CD14-positive monocyte (primary cell): ENCODE data around the gene COPS3. TPM values are rescaled to one million over a fixed set of nuclear protein-coding genes. Genes with fewer than 3 reads are reported as not detected.

Experiments used
- DNase-seq, 3 donors: peaks; one replicate each; pipeline ENCODE4 v3.0.0-alpha.2; 2011 to 2022
- H2AFZ ChIP-seq: 2 replicates; pipeline ENCODE4 v1.6.0; 2012; ENCODE audit warnings: mild to moderate bottlenecking, low read depth, low read length, inconsistent platforms; ENCODE audit not compliant: insufficient read depth, poor library complexity, severe bottlenecking
- H3K27ac ChIP-seq, 2 donors: 1 replicate in 1 of 2; 2 replicates in 1 of 2; pipeline ENCODE4 v1.5.1; 2012 to 2013; ENCODE audit warnings: low read length in 2 of 2, control low read depth in 1 of 2, inconsistent platforms in 1 of 2, low read depth in 1 of 2, mild to moderate bottlenecking in 1 of 2
- H3K27me3 ChIP-seq, 2 donors: one replicate each; pipeline versions ENCODE4 v1.6.0 to v1.6.1; 2011 to 2013; ENCODE audit warnings: low read length in 2 of 2; ENCODE audit not compliant: control insufficient read depth in 2 of 2, insufficient read depth in 2 of 2
- H3K36me3 ChIP-seq, 2 donors: replicated peaks in 1 of 2; 1 replicate in 1 of 2; 2 replicates in 1 of 2; pipeline versions ENCODE4 v1.5.1 to v1.6.1; 2012 to 2013; ENCODE audit warnings: low read length in 2 of 2, control low read depth in 1 of 2, inconsistent platforms in 1 of 2, mild to moderate bottlenecking in 1 of 2; ENCODE audit not compliant: insufficient read depth in 2 of 2, control insufficient read depth in 1 of 2
- H3K4me1 ChIP-seq, 2 donors: 1 replicate in 1 of 2; 2 replicates in 1 of 2; pipeline versions ENCODE4 v1.5.1 to v1.6.1; 2012 to 2013; ENCODE audit warnings: low read length in 2 of 2, control low read depth in 1 of 2, inconsistent platforms in 1 of 2, mild to moderate bottlenecking in 1 of 2, moderate library complexity in 1 of 2; ENCODE audit not compliant: insufficient read depth in 2 of 2, control insufficient read depth in 1 of 2
- H3K4me2 ChIP-seq: replicated peaks from 2 replicates; pipeline ENCODE3; 2012; ENCODE audit warnings: low read length, moderate library complexity, mild to moderate bottlenecking; ENCODE audit not compliant: poor library complexity, severe bottlenecking; ENCODE audit errors: extremely low read depth
- H3K4me3 ChIP-seq, 3 experiments: fragments of 200-600 bp in 1 of 3; sonication (generic) in 1 of 3; replicated peaks in 1 of 3; 1 replicate in 2 of 3; 2 replicates in 1 of 3; pipeline ENCODE4 v1.5.1; 2011 to 2013; ENCODE audit warnings: low read length in 3 of 3, mild to moderate bottlenecking in 3 of 3, control low read depth in 2 of 3, low read depth in 2 of 3, inconsistent platforms in 1 of 3, moderate library complexity in 1 of 3
- H3K79me2 ChIP-seq: 2 replicates; pipeline ENCODE4 v1.6.0; 2012; ENCODE audit warnings: mild to moderate bottlenecking, control low read depth, inconsistent platforms, low read length, moderate library complexity; ENCODE audit not compliant: insufficient read depth
- H3K9ac ChIP-seq: 2 replicates; pipeline ENCODE4 v1.6.0; 2017; ENCODE audit warnings: low read length, mild to moderate bottlenecking; ENCODE audit not compliant: insufficient read depth, poor library complexity, severe bottlenecking
- H3K9me3 ChIP-seq, 2 donors: replicated peaks in 1 of 2; 1 replicate in 1 of 2; 2 replicates in 1 of 2; pipeline versions ENCODE4 v1.5.1 to v1.6.1; 2012 to 2013; ENCODE audit warnings: low read length in 2 of 2, control low read depth in 1 of 2; ENCODE audit not compliant: control insufficient read depth in 1 of 2, insufficient read depth in 1 of 2
- H4K20me1 ChIP-seq: 2 replicates; pipeline ENCODE4 v1.6.0; 2012; ENCODE audit warnings: mild to moderate bottlenecking, low read length, control low read depth, moderate library complexity; ENCODE audit not compliant: insufficient read depth
- H3K27ac Mint-ChIP-seq, 7 donors: one replicate each; pipeline ENCODE4 v1.8.0; 2020; ENCODE audit warnings: mild to moderate bottlenecking in 7 of 7, mixed read lengths in 7 of 7, moderate library complexity in 6 of 7, inconsistent platforms in 2 of 7
- H3K27me3 Mint-ChIP-seq, 3 donors: one replicate each; pipeline ENCODE4 v1.8.0; 2021 to 2022; ENCODE audit warnings: low read depth in 3 of 3, mild to moderate bottlenecking in 3 of 3, mixed read lengths in 3 of 3, moderate library complexity in 3 of 3, inconsistent platforms in 1 of 3
- H3K36me3 Mint-ChIP-seq, 2 donors: one replicate each; pipeline ENCODE4 v1.8.0; 2020; ENCODE audit warnings: mixed read lengths in 2 of 2, inconsistent platforms in 1 of 2, mild to moderate bottlenecking in 1 of 2
- H3K4me1 Mint-ChIP-seq: one replicate; pipeline ENCODE4 v1.8.0; 2020; ENCODE audit warnings: mild to moderate bottlenecking, mixed read lengths
- H3K4me3 Mint-ChIP-seq, 2 donors: one replicate each; pipeline ENCODE4 v1.8.0; 2020; ENCODE audit warnings: mild to moderate bottlenecking in 2 of 2, mixed read lengths in 2 of 2, moderate library complexity in 1 of 2
- H3K9me3 Mint-ChIP-seq, 7 donors: one replicate each; pipeline ENCODE4 v1.8.0; 2020 to 2022; ENCODE audit warnings: mixed read lengths in 7 of 7, mild to moderate bottlenecking in 6 of 7, moderate library complexity in 6 of 7, inconsistent platforms in 2 of 7
- WGBS: methylation state at CpG from one replicate; pipeline ENCODE4 v1.1.5; 2013; ENCODE audit warnings: missing lambda C conversion rate; ENCODE audit not compliant: insufficient coverage; 5-methylcytosine and 5-hydroxymethylcytosine counted together
- intact Hi-C, 2 donors: fragments of 100-400 bp; cut with micrococcal nuclease; formaldehyde crosslinking; loops; one replicate each; pipeline versions ENCODE4 v1.15.0 to v1.15.1; 2023
- polyA plus RNA-seq, 3 donors: library from polyadenylated mRNA; depleted of rRNA in 1 of 3; unstranded in 2 of 3; stranded (reverse) in 1 of 3; fragments of 300-500 nt in 2 of 3; fragments of >200 nt in 1 of 3; fragmentation: Illumina TruSeq in 2 of 3; gene quantifications; 1 replicate in 2 of 3; 2 replicates in 1 of 3; pipeline ENCODE4 v1.2.3, GENCODE V29; 2012 to 2021
- TF ChIP-seq, protein P1 (sequence below): fragments of 200-600 bp; IDR thresholded peaks from one replicate; pipeline ENCODE4 v1.8.0; 2022; ENCODE audit warnings: antibody characterized with exemption, mild to moderate bottlenecking

COPS3 gene
- polyA plus RNA-seq, 3 donors, result 47.6 to 122 (median 117) TPM

DNA sequence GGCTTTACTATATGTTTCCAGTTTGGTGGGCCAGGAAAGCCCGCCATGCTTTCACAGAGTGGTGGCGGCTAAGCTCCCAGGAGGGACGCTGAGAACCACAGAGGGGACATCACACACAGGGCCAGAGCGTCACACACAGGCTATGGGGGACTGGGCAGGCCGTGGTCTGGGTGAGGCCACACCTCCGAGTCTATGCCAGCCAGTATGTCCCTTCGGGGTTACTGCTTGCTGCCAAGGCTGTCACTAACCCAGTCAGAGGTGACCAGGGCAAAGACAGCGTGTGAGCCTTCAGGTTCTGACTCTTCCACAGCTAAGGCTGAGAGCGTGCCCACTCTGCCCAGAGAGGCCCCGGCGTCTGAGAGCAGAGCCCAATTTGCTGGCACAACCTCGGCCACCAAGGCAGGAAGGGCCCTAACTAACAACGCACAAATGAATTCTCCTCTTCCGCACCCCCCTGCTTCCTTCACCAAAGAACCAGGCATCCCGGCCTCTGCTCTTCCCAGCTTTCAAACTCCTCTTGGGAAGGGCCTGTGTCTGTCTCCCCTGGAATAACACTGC lies 77.8 kb downstream of the COPS3 start:
- H4K20me1 ChIP-seq, result no peaks in the 10 kb centered on the region
- H2AFZ ChIP-seq, result no peak overlapping the region
- no peak overlapping the region for H3K27ac Mint-ChIP-seq
- H3K27ac ChIP-seq, result no peak overlapping the region
- H3K27me3 ChIP-seq, result peaks cover 0 to 5% of the 10 kb centered on the region in 2 donors
- DNase-seq, result no peak
- H3K79me2 ChIP-seq, result no peaks in the 10 kb centered on the region
- no peak overlapping the region for H3K4me3 ChIP-seq
- H3K4me1 Mint-ChIP-seq, result peaks cover 23% of the 10 kb centered on the region
- H3K4me2 ChIP-seq, result no peak overlapping the region
- 92% methylated on average over 13 of the region's 15 CpGs for WGBS
- intact Hi-C loops, result no loop called here
- H3K9ac ChIP-seq, result no peak overlapping the region
- no peak overlapping the region for H3K4me3 Mint-ChIP-seq
- H3K4me1 ChIP-seq, result peaks cover 16 to 26% of the 10 kb centered on the region in 2 donors
- H3K36me3 ChIP-seq, result no peaks in the 10 kb centered on the region
- H3K9me3 ChIP-seq, result no peaks in the 10 kb centered on the region
- H3K36me3 Mint-ChIP-seq, result peaks cover 19 to 30% of the 10 kb centered on the region in 2 donors
- peaks cover 13 to 19% (median 15%) of the 10 kb centered on the region in 3 donors for H3K27me3 Mint-ChIP-seq
- TF ChIP-seq, protein P1, sequence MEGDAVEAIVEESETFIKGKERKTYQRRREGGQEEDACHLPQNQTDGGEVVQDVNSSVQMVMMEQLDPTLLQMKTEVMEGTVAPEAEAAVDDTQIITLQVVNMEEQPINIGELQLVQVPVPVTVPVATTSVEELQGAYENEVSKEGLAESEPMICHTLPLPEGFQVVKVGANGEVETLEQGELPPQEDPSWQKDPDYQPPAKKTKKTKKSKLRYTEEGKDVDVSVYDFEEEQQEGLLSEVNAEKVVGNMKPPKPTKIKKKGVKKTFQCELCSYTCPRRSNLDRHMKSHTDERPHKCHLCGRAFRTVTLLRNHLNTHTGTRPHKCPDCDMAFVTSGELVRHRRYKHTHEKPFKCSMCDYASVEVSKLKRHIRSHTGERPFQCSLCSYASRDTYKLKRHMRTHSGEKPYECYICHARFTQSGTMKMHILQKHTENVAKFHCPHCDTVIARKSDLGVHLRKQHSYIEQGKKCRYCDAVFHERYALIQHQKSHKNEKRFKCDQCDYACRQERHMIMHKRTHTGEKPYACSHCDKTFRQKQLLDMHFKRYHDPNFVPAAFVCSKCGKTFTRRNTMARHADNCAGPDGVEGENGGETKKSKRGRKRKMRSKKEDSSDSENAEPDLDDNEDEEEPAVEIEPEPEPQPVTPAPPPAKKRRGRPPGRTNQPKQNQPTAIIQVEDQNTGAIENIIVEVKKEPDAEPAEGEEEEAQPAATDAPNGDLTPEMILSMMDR, result no peak
- H3K9me3 Mint-ChIP-seq, result peaks cover 0 to 7% (median 0%) of the 10 kb centered on the region in 7 donors

DNA sequence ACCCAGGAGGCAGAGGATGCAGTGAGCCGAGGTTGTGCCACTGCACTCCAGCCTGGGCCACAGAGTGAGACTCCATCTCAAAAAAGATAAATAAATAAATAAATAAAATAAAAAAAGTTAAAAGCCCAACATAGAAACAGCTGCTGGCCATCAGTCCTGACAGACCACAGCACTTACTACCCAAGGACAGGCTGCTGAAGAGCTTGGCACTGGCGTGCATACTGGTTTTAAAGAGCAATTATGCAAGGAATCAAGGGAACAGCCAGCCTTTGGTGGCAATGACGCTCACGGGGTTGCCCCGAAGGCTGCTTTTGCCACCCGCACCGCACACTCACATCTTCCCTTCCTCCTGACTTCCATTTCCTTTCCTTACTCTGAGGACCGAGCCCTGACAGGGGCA lies 79.1 kb downstream of the COPS3 start:
- H3K36me3 Mint-ChIP-seq, result peaks cover 19 to 30% of the 10 kb centered on the region in 2 donors
- WGBS, result 100% methylated on average over 5 of the region's 8 CpGs
- Histone ChIP-seq H3K9me3 (no peaks in the 10 kb centered on the region), H3K9ac (no peak overlapping the region), H3K27me3 (peaks cover 0 to 5% of the 10 kb centered on the region in 2 donors), H3K4me2 (no peak overlapping the region), H3K79me2 (no peaks in the 10 kb centered on the region), H2AFZ (no peak overlapping the region), H4K20me1 (no peaks in the 10 kb centered on the region), H3K27ac (no peak overlapping the region), H3K4me1 (peaks cover 16 to 26% of the 10 kb centered on the region in 2 donors), H3K4me3 (no peak overlapping the region), H3K36me3 (no peaks in the 10 kb centered on the region)
- H3K9me3 Mint-ChIP-seq, result peaks cover 0 to 7% (median 0%) of the 10 kb centered on the region in 7 donors
- no peak overlapping the region for H3K27ac Mint-ChIP-seq
- intact Hi-C loops, result no loop called here
- no peak overlapping the region for H3K4me3 Mint-ChIP-seq
- no peak for DNase-seq
- H3K4me1 Mint-ChIP-seq, result peaks cover 23% of the 10 kb centered on the region
- TF ChIP-seq, protein P1, result no peak
- peaks cover 13 to 19% (median 15%) of the 10 kb centered on the region in 3 donors for H3K27me3 Mint-ChIP-seq
